ENCODE measurements around the gene AGXT.

Gene AGXT

GRCh38 chr2:240822280-240822847 lies 46.3 kb upstream of the AGXT start:
- TF ChIP-seq TAF1 (IDR thresholded peaks at IDR 0.05; ENCODE audit: borderline replicate concordance, insufficient read depth, low read length): no peak
- TF ChIP-seq SIN3A (IDR thresholded peaks at IDR 0.05; ENCODE audit: borderline replicate concordance, insufficient read depth, low read length): no peak
- TF ChIP-seq POLR2AphosphoS5 (IDR thresholded peaks at IDR 0.05; ENCODE audit: low read depth, low read length): no peak
- TF ChIP-seq REST (IDR thresholded peaks at IDR 0.05; ENCODE audit: insufficient read depth in 1 of 2, low read depth in 2 of 2, low read length in 2 of 2): no peak
- no peak for TF ChIP-seq FOXP2 (optimal IDR thresholded peaks at IDR 0.05; ENCODE audit: borderline replicate concordance, extremely low read depth, extremely low read length, insufficient read depth)

GRCh38 chr2:240823449-240824336 lies 44.9 kb upstream of the AGXT start:
- no peak for TF ChIP-seq REST (IDR thresholded peaks at IDR 0.05; ENCODE audit: insufficient read depth in 1 of 2, low read depth in 2 of 2, low read length in 2 of 2)
- no peak for TF ChIP-seq POLR2AphosphoS5 (IDR thresholded peaks at IDR 0.05; ENCODE audit: low read depth, low read length)
- TF ChIP-seq SIN3A (IDR thresholded peaks at IDR 0.05; ENCODE audit: borderline replicate concordance, insufficient read depth, low read length): no peak
- no peak for TF ChIP-seq FOXP2 (optimal IDR thresholded peaks at IDR 0.05; ENCODE audit: borderline replicate concordance, extremely low read depth, extremely low read length, insufficient read depth)
- TF ChIP-seq TAF1 (IDR thresholded peaks at IDR 0.05; ENCODE audit: borderline replicate concordance, insufficient read depth, low read length): no peak

GRCh38 chr2:240825476-240825875 lies 43.1 kb upstream of the AGXT start:
- TF ChIP-seq SIN3A (IDR thresholded peaks at IDR 0.05; ENCODE audit: borderline replicate concordance, insufficient read depth, low read length) (no peak), TAF1 (IDR thresholded peaks at IDR 0.05; ENCODE audit: borderline replicate concordance, insufficient read depth, low read length) (no peak), REST (IDR thresholded peaks at IDR 0.05; ENCODE audit: insufficient read depth in 1 of 2, low read depth in 2 of 2, low read length in 2 of 2) (no peak), POLR2AphosphoS5 (IDR thresholded peaks at IDR 0.05; ENCODE audit: low read depth, low read length) (no peak), FOXP2 (optimal IDR thresholded peaks at IDR 0.05; ENCODE audit: borderline replicate concordance, extremely low read depth, extremely low read length, insufficient read depth) (no peak)

- no peak for TF ChIP-seq SIN3A (IDR thresholded peaks at IDR 0.05; ENCODE audit: borderline replicate concordance, insufficient read depth, low read length)
- TF ChIP-seq TAF1 (IDR thresholded peaks at IDR 0.05; ENCODE audit: borderline replicate concordance, insufficient read depth, low read length): no peak
- TF ChIP-seq FOXP2 (optimal IDR thresholded peaks at IDR 0.05; ENCODE audit: borderline replicate concordance, extremely low read depth, extremely low read length, insufficient read depth): no peak
- TF ChIP-seq POLR2AphosphoS5 (IDR thresholded peaks at IDR 0.05; ENCODE audit: low read depth, low read length): no peak
- TF ChIP-seq REST (IDR thresholded peaks at IDR 0.05; ENCODE audit: insufficient read depth in 1 of 2, low read depth in 2 of 2, low read length in 2 of 2): no peak
Measured at GRCh38 chr2:240831594-240832204, 36.9 kb upstream of the AGXT start.
